Gastrocnemius medialis (tissue), 4 donors: ENCODE data around the gene PTCHD4. TPM values are rescaled to one million over a fixed set of nuclear protein-coding genes. Genes with fewer than 3 reads are reported as not detected.

ENCODE experiments used
- ATAC-seq, 2 donors: fragments of 150-250 bp; one replicate each; pipeline ENCODE4 v1.9.1; 2016
- DNase-seq, 2 donors: peaks; one replicate each; pipeline ENCODE4 v3.0.0-alpha.2; 2019
- H3K27ac ChIP-seq, 4 donors: fragments of 200-600 bp; sonication (generic); 1 replicate in 1 of 4; 2 replicates in 3 of 4; pipeline ENCODE4 v1.5.1; 2016 to 2018; ENCODE audit warnings: mild to moderate bottlenecking in 2 of 4, moderate library complexity in 1 of 4
- H3K27me3 ChIP-seq, 3 donors: fragments of 200-600 bp; sonication (generic) in 2 of 3; 1 replicate in 1 of 3; 2 replicates in 2 of 3; pipeline versions ENCODE4 v1.5.1 to v1.6.0; 2016 to 2019; ENCODE audit warnings: mild to moderate bottlenecking in 1 of 3, moderate library complexity in 1 of 3
- H3K36me3 ChIP-seq, 2 donors: fragments of 200-600 bp; sonication (generic) in 1 of 2; one replicate each; pipeline ENCODE4 v1.5.1; 2017 to 2018
- H3K4me1 ChIP-seq, 2 donors: fragments of 200-600 bp; sonication (generic) in 1 of 2; one replicate each; pipeline ENCODE4 v1.5.1; 2016 to 2017; ENCODE audit warnings: mild to moderate bottlenecking in 2 of 2
- H3K4me3 ChIP-seq, 4 donors: fragments of 200-600 bp; sonication (generic) in 3 of 4; 1 replicate in 1 of 4; 2 replicates in 3 of 4; pipeline ENCODE4 v1.5.1; 2016 to 2019; ENCODE audit warnings: mild to moderate bottlenecking in 2 of 4
- H3K9me3 ChIP-seq, 3 donors: fragments of 200-600 bp; sonication (generic) in 2 of 3; 1 replicate in 1 of 3; 2 replicates in 2 of 3; pipeline ENCODE4 v1.5.1; 2016 to 2019
- CTCF ChIP-seq, 5 experiments: fragments of 450-650 bp in 3 of 5; fragments of 200-600 bp in 2 of 5; sonication (generic) in 2 of 5; IDR thresholded peaks in 4 of 5; conservative IDR thresholded peaks in 1 of 5; 1 replicate in 4 of 5; 2 replicates in 1 of 5; pipeline ENCODE4 v1.5.1; 2016 to 2019; ENCODE audit warnings: antibody characterized with exemption in 5 of 5, mild to moderate bottlenecking in 3 of 5, moderate library complexity in 3 of 5
- POLR2A ChIP-seq, 2 donors: fragments of 450-650 bp; IDR thresholded peaks; one replicate each; pipeline ENCODE4 v1.6.1; 2017; ENCODE audit warnings: antibody characterized with exemption in 2 of 2, mild to moderate bottlenecking in 2 of 2, moderate library complexity in 2 of 2
- in situ Hi-C, 4 donors: fragments of 200-750 bp; cut with MboI; loops; one replicate each; pipeline versions ENCODE4 v1.15.0 to v1.8.0; 2017; ENCODE audit warnings: low sequenced_read_pairs in 4 of 4
- intact Hi-C: fragments of 100-400 bp; cut with DNase I; formaldehyde crosslinking; loops from one replicate; pipeline ENCODE4 v1.15.1; 2023; ENCODE audit warnings: low total_unique reads
- total RNA-seq, 4 donors: library from RNA; depleted of rRNA; stranded (reverse); fragments of >200 nt; gene quantifications; one replicate each; pipeline versions ENCODE4 v1.1.0 to v1.2.3, GENCODE V29; 2016

Gene PTCHD4
- total RNA-seq, 4 donors from 2014 or later = 0.15 to 0.20 TPM; not detected in 2

DNA sequence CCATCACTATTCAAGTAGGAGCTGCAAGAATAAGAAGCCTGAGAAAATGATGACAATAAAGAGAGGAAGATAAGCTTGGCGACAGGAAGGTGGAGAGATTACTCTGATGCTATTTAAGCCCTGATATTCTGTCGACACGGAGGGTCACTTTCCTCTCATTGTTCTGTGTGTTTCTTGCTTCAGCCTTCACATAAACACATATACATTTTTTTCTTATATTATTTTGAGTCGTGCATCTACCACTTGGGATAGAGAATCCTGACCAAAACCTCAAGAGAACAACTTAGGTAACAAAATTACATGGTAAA, 10.5 kb downstream of the PTCHD4 start:
- no peak overlapping the region for H3K4me3 ChIP-seq
- no peak for TF ChIP-seq POLR2A (IDR thresholded peaks at IDR 0.05)
- no peak for TF ChIP-seq CTCF (IDR thresholded peaks at IDR 0.05 in 4 of 5, conservative IDR thresholded peaks at IDR 0.05 in 1 of 5)
- no peaks in the 10 kb centered on the region for H3K36me3 ChIP-seq
- ATAC-seq = no peak
- H3K9me3 ChIP-seq = no peaks in the 10 kb centered on the region
- intact Hi-C loops = no loop called here
- H3K27me3 ChIP-seq = no peaks in the 10 kb centered on the region
- in situ Hi-C loops = no loop called here
- no peak for DNase-seq
- H3K27ac ChIP-seq = no peak overlapping the region
- no peaks in the 10 kb centered on the region for H3K4me1 ChIP-seq

GRCh38 chr6:48099713-48100587, 11.0 kb downstream of the PTCHD4 start:
- Histone ChIP-seq H3K9me3 (no peaks in the 10 kb centered on the region), H3K27ac (no peak overlapping the region), H3K4me1 (no peaks in the 10 kb centered on the region), H3K36me3 (no peaks in the 10 kb centered on the region), H3K4me3 (no peak overlapping the region), H3K27me3 (no peaks in the 10 kb centered on the region)
- in situ Hi-C loops = no loop called here
- no peak for ATAC-seq
- TF ChIP-seq CTCF (IDR thresholded peaks at IDR 0.05 in 4 of 5, conservative IDR thresholded peaks at IDR 0.05 in 1 of 5) (no peak), POLR2A (IDR thresholded peaks at IDR 0.05) (no peak)
- no peak for DNase-seq
- intact Hi-C loops = no loop called here

DNA sequence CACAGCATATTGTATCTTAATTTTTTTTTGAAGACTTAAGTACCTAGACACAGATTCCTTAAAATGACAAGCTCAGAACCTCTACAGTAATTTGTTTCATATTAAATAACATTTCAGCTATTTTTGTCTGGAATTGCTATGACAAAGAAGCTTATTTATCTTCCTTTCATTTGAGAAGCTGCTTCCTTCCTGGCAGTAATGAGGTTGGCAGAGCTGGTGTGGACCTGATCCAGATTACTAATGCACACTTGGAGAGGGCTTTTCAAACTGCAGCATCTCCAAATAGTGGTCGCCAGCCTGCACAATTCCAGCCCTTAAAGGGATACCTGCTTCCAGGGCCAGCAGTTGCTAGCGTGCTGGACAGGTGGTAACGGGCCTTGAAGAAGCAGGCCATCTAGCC, 12.1 kb downstream of the PTCHD4 start:
- Histone ChIP-seq H3K9me3 (no peaks in the 10 kb centered on the region), H3K36me3 (no peaks in the 10 kb centered on the region), H3K27me3 (no peaks in the 10 kb centered on the region), H3K27ac (no peak overlapping the region), H3K4me3 (no peak overlapping the region), H3K4me1 (no peaks in the 10 kb centered on the region)
- no peak for TF ChIP-seq CTCF (IDR thresholded peaks at IDR 0.05 in 4 of 5, conservative IDR thresholded peaks at IDR 0.05 in 1 of 5)
- no peak for TF ChIP-seq POLR2A (IDR thresholded peaks at IDR 0.05)
- in situ Hi-C loops = no loop called here
- intact Hi-C loops = no loop called here
- ATAC-seq = no peak
- DNase-seq = no peak

GRCh38 chr6:48092550-48093217, 18.3 kb downstream of the PTCHD4 start:
- no peaks in the 10 kb centered on the region for H3K36me3 ChIP-seq
- no peaks in the 10 kb centered on the region for H3K4me1 ChIP-seq
- no peak overlapping the region for H3K4me3 ChIP-seq
- no peak overlapping the region for H3K27ac ChIP-seq
- H3K27me3 ChIP-seq = no peaks in the 10 kb centered on the region
- no peaks in the 10 kb centered on the region for H3K9me3 ChIP-seq
- intact Hi-C loops (no loop called here), in situ Hi-C loops (no loop called here)
- TF ChIP-seq POLR2A (IDR thresholded peaks at IDR 0.05) = no peak
- ATAC-seq (no peak), DNase-seq (no peak)

DNA sequence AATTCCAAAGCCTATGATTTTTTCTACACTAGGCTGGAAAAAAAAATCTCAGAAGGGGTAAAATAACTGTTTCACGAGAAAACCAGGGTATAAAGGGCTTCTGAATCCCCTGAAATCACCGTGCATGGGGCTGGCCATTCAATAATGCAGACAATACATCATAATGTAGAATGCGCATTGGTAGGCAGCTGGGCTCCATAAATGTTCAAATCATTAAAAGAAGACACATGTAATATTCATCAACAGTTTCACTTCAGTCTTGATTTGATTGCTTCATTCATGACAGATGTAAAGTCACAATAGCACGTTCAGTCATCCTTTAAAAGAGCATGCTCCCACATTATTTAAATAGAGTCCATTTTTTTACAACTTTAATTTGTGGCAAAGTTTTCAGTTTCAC, 20.5 kb downstream of the PTCHD4 start:
- Histone ChIP-seq H3K4me1 (no peaks in the 10 kb centered on the region), H3K9me3 (no peaks in the 10 kb centered on the region), H3K27ac (no peak overlapping the region), H3K36me3 (no peaks in the 10 kb centered on the region), H3K4me3 (no peak overlapping the region), H3K27me3 (no peaks in the 10 kb centered on the region)
- intact Hi-C loops = no loop called here
- in situ Hi-C loops = no loop called here
- TF ChIP-seq POLR2A (IDR thresholded peaks at IDR 0.05) (no peak), CTCF (IDR thresholded peaks at IDR 0.05 in 4 of 5, conservative IDR thresholded peaks at IDR 0.05 in 1 of 5) (no peak)
- ATAC-seq = no peak
- DNase-seq = no peak
